HG03039 (cell line): ENCODE data around the gene RAP1A.

Experiments used
- ATAC-seq: cut with Tn5 transposase; IDR thresholded peaks from one replicate; pipeline ENCODE4 v1.9.1; 2021; ENCODE audit warnings: mild to moderate bottlenecking, moderate library complexity; ENCODE audit not compliant: unreplicated experiment

The RAP1A gene

DNA sequence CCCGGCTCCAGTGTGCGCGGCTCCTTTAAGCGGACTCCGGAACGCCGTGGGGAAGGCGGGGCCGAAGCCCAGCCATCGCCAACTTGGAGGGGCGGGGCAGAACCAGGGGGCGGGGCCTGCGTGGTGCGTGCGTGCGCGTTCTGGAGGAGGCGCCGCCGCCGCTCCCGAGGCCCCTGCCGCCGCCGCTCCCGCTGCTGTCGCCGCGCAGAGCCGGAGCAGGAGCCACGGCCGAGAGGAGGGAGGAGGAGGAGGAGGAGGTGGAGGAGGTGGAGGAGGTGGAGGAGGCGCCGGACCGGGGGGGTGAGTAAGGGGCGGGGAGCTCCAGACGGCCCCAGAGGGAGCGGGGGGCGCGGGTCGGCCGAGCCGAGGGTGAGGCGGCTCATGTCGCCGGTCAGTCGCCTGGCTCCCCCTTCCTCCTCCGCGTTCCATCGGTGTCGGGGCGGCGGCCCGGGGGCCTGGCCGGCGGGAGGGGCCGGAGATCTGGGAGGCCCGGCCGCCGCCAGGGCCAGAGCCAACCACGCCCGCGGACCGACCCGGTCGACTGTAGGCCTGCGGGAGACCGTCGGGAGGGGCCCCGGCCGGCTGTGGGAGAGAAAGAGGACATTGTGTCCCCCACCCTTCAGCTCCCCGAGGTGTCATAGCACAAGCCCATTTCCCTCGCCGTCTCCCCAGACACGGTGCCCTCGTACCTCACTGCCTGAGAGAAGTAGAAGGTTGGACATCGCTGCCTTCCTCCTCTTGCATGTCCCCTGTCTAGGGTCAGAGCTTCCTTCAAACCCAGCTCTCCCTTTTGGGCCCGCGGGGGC lies at the start of gene RAP1A:
TSS of gene RAP1A (plus strand) at position 155 of the 806 bp plus-strand sequence. CDS start 71,572 bp downstream, outside the sequence.
- peak; percentile 57 for ATAC-seq

DNA sequence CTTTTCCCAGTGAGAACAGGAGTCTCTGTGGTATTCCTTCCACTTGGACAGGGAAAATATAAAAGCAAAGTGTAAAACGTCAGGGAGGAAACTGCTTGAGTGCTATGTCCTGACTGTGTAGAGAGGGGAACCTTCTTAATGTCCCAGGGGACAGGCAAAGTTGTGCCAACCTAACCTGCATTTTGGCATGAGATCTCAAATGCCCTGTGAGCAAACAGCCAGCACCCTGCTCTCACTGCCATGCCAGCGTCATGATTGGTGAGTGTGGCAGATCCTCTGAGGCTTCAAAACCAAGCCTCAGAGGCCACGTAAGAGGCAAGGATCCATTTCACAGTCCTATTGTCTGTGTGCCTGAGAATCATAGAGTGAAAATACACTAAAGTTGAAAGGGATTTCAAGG lies 49.7 kb upstream of the RAP1A start:
- no peak for ATAC-seq

DNA sequence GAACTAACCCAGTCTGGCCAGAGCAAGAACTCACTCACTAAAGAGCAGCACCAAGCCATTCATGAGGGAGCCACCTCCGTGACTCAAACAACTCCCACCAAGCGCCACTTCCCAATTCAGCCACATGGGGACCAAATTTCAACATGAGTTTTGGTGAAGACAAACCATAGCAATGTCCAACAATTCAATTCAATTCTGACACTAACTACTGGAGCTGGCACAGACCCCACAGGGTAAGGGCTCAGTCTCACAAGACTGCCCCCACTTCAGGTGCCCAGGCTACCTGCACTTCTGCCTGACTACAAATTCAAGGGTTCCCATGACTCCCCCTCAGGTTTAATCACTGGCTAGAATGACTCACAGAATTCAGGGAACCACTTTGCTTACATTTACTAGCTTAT lies 48.8 kb upstream of the RAP1A start:
- ATAC-seq = no peak

DNA sequence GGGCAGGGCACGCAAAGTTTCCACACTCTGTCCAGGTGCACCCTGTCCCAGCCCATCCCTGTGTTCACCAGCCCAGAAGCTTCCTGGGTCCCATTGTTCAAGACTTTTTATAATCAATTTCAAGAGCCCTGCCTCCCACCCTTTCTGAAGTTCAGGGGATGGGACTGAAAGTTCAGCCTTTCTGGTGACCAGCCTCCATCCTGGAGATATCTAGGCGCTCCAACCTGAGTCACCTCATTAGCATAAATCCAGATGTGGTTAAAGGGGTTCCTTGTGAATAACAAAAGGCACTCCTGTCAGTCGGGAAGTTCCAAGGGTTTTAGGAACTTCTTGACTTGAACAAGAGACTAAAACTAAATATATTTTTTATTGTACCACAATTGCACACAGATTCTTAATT lies 48.4 kb upstream of the RAP1A start:
- no peak for ATAC-seq

DNA sequence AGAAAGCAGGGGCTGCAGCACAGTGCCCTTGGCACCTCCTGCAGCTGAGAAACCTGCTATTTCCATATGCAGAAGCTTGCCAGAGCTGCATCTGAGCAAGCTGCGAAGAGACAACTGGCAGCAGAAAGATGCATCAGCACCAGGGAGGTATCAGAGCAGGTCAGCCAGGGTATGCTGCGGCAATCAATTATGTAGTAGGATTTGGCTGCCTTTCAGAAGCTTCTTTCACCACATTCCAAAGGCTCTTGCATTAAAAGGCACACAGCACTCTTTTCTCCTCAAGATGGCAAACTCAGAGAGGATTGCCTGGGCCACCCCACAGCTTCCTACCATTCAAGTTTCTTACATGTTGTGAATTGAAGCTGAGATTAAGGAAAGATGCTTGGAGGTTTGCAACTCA lies 47.6 kb upstream of the RAP1A start:
- no peak for ATAC-seq

DNA sequence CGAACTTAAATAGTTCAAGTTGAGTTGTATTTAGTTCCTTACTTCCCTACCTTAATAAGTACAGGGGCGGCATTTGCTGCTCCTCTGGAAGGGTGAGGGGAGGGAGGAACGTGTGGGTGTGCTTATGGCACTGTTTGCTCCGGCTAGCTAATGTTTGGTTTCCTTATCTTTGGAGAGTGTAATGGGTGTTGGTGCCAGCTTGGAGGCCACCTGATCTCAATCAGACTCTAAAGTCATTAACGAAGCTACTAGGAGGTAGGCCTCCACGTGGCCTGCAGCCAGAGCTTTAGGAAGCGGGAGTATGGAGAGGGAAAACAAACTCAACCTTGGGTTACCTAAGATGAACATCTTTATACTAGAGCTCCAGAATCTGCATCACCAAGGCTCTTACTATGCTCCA lies 43.0 kb upstream of the RAP1A start:
- no peak for ATAC-seq

DNA sequence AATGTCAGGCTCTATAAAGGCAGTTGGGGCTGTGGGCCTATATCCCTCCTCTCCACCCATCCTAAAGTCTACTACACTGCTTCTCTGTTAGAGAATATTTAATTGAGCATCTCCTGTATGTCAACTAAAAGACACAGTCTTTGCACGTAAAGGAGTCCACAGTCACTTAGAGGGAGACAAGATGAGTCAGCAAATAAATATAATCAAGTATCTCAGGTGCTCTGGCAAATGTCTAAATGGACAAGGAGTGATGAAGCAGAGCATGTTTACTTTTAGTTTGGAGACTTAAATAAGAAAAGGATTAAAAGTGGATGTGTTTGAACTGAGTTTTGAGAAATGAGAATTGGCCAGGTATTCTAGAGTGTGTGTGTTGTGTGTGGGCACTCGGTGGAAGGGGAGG lies 41.8 kb upstream of the RAP1A start:
- no peak for ATAC-seq

DNA sequence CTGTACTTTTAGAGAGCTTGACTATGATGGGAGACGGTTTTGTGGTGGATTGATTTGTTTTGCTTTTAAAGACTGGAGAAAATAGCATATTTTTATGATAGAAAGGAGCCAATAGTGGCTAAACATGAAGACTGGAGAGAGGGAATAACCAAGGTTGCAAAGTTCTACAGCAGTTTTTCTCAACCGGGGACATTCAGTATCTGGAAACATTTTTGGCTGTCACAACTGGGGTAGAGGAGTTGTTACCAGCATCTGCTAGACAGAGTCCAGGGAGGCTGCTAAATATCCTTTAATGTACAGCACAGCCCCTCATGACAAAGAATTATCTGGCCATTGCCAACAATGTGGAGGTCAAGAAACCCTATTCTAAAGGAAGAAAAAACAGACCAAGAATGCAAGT lies 38.4 kb upstream of the RAP1A start:
- no peak for ATAC-seq

DNA sequence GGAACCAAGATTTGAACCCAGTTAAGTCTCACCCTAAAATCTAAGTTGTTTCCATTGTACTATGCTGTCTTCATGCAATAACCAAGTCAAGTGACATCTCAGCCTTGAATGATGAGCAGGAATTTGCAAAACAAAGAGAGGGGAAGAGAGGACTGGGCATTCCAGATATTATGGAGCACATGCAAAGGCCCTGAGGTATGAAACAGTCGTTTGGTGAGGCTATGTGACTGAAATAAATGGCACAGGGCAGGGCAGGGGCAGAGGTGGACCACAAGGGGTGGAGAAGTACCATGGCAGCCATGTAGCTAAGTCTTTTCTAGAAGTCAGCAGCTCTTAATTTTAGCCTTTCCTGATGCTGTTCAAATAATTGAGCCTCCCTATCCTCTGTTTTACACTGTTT lies 37.6 kb upstream of the RAP1A start:
- ATAC-seq = no peak

DNA sequence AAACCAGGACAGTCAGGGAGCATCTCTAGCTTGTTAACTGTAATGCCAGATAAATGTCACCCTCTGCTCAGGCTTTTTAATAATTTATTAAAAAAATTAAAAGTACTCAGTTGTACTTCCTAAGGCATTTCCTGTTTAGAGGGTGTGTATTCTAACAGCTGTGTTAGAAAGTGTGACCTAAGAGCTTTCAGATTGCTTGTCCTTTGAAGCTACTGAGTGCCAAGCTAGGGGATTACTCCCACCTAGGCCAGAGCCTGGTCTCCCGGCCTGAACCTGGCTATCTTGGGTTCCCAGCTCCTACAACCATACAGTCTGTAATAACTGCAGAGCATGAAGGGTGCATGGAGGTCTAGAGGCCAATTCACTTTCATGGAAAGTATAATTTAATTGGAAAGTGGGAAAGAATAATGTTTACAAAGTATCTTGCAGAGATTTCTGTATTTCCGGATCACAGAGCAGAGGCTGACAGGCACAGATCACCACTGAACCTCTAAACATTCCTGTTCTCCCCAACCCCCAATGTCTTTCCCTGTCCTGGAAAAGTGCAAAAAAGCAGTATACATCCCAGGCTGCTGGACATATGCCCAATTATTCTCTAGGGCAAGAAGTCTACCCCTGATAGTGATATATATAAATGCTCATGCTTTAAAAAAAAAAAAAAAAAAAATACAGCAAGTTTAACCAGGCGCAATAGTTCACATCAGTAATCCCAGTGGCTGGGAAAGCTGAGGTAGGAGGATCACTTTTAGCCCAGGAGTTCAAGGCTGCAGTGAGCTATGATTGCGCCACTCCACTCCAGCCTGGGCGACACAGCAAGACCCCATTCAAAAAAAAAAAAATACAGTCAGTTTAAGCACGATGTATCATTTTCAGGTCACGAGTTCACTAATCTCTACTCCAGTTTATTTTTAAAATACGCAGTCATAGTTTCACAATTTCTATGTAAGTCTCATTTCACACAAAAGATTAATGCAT lies 36.7 kb upstream of the RAP1A start:
- no peak for ATAC-seq

DNA sequence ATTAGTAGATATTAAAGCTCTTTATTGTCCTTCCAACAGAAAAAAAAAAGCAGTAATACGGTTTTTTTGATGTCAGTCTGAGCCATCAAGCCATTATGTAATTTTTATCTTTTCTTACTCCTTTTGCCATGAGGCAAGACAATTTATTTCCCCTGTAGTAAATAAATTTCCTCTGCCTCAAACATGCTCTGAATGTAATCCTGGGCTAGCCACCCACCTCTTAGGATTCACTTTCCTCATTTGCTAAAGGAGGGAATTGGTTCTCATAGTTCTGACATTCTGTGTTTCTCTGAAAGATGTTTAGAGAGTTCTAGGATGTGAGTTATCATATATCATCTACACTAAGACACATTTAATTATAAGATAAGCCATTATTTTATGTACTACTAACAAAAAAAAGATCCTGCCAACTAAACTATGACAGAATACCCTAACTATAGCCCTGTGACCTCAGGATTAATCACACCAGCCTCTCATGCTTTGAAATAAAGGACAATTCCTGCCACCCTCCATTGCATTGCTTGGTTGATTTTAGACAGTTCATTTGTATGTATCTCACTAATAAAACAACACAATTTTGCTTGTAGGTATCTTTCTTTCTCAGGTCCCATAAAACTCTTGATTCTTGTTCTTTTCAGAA lies 34.0 kb upstream of the RAP1A start:
- no peak for ATAC-seq

DNA sequence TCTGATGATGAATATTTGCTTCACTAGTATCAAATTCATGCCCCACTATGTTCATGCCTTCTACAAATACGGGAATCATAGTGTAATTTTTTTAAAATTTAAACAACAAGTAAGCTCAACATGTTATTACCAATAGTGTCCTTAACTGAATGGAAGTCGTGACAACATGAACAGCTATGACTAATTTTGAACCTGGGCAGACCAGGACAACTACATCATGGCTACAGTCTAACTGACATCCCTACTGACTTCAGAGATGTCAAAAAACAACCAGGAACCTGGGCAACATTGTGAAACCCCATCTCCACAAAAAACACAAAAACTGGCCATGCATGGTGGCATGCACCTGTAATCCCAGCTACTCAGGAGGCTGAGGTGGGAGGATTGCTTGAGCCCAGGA lies 33.5 kb upstream of the RAP1A start:
- ATAC-seq = no peak

DNA sequence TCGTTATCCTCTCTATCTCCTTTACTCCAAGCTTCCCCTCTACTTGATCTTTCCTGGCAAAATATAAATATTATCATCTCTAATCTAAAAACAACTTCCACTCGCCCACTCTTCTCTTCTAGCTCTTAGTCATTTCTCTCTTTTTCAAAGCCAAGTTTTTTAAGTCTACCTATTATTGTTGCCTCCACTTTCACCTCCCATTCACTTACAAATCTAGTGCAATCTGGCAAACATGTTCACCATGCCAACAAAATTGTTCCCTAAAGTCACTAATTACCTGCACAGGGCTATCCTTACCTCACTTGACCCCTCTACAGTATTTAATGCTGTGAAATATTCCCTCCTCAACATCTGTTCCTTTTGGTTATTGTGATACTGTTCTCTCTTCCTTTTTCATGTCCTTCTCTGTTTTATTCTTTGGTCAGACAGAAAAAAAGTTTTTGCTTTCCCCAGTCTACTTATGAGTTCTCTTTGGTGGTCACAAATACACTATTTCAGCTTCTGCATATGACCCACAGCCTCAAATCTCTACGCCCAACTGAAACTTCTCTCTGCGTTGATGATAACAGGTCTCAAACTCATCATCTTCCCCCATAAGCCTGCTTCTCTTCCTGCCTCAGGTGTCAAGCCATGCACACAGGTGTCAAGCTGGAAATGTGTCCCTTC lies 31.9 kb upstream of the RAP1A start:
- ATAC-seq = no peak

DNA sequence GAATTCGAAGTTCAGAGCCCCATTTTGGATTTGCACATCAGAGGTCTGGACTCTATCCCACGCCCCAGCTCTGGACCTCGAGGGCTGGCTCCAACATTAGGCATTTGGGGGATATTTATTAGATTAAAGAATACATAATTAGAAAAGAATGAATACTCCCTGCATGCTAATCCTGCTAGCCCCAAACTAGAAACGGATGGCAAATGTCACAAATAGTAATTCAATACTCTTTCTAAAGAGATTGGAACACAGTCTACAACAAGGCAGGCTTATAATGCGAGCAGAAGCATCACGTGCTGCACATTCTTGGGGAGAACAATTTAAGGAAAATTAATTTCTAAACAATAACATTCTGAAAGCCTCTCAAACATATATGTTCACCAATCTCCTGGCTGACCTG lies 27.7 kb upstream of the RAP1A start:
- ATAC-seq = no peak

DNA sequence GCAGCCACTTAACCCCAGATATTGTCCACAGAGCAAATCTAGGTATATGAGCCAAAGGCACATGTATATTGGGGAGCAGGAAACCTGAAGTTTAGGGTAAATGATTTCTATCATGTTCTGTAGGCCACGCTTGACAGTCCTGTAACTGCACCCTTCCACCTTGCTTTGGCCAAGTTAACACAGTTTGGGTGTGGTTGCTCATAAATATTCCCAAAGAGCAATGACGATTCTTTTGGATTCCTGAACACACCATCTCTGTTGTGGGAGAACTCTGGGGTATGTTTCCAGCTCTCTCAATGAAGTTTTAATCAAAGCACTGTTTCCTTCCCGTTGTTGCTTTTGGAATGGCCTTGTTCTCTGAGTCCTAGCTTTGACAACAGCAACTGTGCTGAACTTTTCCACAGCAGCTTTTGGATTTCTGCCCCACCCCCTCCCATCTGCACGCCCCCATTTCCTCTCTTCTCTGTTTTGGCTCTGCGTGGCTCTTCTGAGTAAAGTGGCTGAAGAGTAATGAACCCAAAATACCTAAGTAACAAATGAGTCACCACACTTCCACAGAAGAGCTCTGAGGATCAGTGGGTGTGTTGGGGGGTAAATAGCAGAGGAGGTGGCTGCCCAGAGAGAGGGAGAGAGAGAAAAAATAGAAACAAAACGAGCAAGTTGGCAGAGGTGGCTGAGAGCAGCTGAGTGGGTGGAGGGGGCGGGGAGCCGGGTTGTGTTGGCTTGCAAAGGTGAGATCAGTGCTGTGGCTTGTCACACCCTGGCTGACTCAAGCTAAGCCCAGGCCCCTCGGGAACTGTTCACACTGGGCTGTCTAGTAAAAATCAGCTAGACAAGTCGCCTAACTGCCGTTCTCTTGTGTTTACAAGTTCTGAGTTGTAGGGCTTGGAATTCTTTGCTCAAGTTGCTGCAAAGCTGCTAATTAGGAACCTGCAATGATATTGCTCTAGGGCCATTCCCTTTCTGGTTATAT lies 26.9 kb upstream of the RAP1A start:
- peak; percentile 76 for ATAC-seq

DNA sequence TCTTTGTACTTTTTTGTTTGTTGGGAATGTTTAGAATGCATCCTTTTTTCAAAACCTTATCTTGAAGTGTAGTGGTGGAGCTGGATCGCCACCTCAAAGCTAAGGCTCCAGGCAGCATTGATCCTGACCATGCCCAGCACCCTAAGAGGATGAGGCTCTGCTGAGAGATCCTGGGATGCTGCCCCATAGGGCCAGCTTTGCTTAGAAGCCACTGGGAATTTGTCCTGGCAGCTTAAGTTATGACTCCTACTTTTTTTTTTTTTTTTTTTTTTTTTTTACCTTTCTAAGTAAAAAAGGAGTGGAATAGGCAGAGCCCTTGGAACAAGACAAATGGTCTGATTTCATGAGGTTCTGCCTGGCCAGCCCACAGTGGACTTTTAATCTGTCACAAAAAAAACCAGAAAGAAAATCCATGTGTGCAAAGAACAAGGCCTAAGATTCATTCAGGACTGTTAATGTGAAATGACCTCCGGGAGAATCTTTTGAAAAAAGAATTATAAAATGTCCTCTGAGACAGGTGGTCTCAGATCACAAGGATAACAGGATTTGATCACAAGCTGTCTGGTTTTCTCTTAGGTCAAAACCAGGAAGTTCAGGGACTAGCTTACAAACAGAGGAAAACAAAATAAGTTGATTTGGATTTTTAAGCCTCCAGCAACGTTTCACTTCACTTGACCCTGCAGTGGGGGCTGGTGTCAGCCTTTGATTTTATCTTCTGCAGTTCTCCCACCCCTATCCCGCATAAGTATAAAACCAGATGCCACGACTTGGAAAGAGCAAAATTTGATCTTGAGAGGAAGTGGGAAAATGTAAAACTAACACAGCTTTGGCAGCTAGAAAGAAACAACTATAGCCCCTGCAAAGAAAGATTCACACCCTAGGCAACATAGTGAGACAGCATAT lies 25.9 kb upstream of the RAP1A start:
- ATAC-seq = no peak

DNA sequence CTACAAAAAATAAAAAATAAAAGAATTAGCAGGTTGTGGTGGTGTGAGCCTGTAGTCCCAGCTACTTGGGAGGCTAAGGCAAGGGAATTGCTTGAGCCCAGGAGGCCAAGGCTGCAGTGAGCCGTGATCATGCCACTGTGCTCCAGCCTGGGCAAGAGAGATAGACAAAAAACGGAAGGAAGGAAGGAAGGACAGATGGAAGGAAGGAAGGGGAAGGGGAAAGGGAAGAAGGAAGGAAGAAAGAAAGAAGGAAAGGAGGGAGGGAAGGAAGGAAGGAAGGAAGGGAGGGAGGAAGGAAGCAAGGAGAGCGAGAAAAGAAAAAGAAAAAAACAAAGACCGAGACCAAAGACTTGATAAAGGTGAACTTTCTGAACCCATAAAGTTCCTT lies 25.3 kb upstream of the RAP1A start:
- no peak for ATAC-seq

DNA sequence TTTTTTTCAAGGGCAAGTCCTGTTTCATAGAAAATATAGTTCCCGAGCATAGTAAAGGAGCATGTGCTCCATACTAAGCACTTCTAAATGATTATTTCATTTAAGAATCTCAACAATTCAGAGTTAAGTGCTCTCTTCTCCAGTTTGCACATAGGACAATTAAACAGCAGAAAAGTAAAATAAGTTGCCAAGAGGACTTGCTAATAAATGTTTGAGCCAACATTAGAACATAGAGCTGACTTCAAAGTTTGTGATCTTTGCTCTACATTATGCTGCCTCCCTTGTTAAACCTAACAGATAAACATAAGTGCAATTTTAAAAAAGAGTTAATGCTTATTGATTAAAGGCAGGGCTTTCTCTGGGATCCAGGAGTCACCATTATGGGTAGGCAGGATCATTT lies 23.8 kb upstream of the RAP1A start:
- ATAC-seq = no peak

DNA sequence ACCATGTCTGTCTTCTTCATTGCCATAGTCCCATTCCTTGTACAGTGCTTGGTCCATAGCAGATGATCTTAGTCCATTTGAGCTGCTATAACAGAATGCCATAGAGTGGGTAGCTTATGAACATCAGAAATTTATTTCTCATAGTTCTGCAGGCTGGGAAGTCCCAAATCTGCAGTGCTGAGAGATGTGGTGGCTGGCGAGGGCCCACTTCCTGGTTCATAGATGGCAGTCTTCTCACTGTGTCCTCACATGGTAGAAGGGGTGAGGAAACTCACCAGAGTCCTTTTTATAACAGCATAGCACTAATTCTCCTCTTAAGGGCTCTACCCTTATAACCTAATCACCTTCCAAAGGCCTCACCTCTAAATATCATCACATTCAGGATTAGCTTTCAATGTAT lies 23.1 kb upstream of the RAP1A start:
- no peak for ATAC-seq
